PFSK-1 (cell line): ENCODE measurements around the gene SVIP.

Experiments
- POLR2AphosphoS5 ChIP-seq: IDR thresholded peaks from 2 replicates; pipeline ENCODE4 v1.6.1; 2012; ENCODE audit warnings: low read depth, mild to moderate bottlenecking, control low read depth, low read length, moderate library complexity
- REST ChIP-seq, 2 experiments: IDR thresholded peaks; 2 replicates each; pipeline versions ENCODE4 v1.6.1 to v1.8.0; 2011 to 2012; ENCODE audit warnings: low read depth in 2 of 2, low read length in 2 of 2, control low read depth in 1 of 2, inconsistent platforms in 1 of 2, mild to moderate bottlenecking in 1 of 2, moderate library complexity in 1 of 2; ENCODE audit not compliant: insufficient read depth in 1 of 2
- SIN3A ChIP-seq: IDR thresholded peaks from 2 replicates; pipeline ENCODE4 v1.6.1; 2012; ENCODE audit warnings: mild to moderate bottlenecking, low read length, moderate library complexity, borderline replicate concordance; ENCODE audit not compliant: insufficient read depth

- TF ChIP-seq SIN3A (no peak), POLR2AphosphoS5 (no peak), REST (IDR thresholded peaks at IDR 0.05; ENCODE audit: insufficient read depth in 1 of 2, low read depth in 2 of 2, low read length in 2 of 2) (no peak)
Measured at GRCh38 chr11:22787551-22788162, 41.9 kb downstream of the SVIP start.
